Loucy (cell line): ENCODE results near the gene WDR7.

Source experiments
- H2AFZ ChIP-seq: fragments of 200-600 bp; sonication (generic); 2 replicates; pipeline ENCODE4 v1.6.0; 2016; ENCODE audit warnings: antibody characterized with exemption, mild to moderate bottlenecking, low read length, moderate library complexity
- H3F3A ChIP-seq: fragments of 200-600 bp; 2 replicates; pipeline ENCODE4 v1.6.0; 2016; ENCODE audit warnings: antibody characterized with exemption, low read depth, mild to moderate bottlenecking
- H3K27me3 ChIP-seq: fragments of 200-600 bp; sonication (generic); 2 replicates; pipeline ENCODE4 v1.6.1; 2014; ENCODE audit warnings: low read length, mild to moderate bottlenecking; ENCODE audit not compliant: insufficient read depth, poor library complexity, severe bottlenecking
- H3K36me3 ChIP-seq: fragments of 200-600 bp; sonication (generic); 2 replicates; pipeline ENCODE4 v1.6.1; 2016; ENCODE audit warnings: low read length; ENCODE audit not compliant: insufficient read depth
- H3K4me1 ChIP-seq: fragments of 200-600 bp; sonication (generic); 2 replicates; pipeline ENCODE4 v1.5.1; 2014; ENCODE audit warnings: low read length, mild to moderate bottlenecking; ENCODE audit not compliant: insufficient read depth, poor library complexity, severe bottlenecking
- H3K4me2 ChIP-seq: fragments of 200-600 bp; sonication (generic); 2 replicates; pipeline ENCODE4 v1.6.0; 2014; ENCODE audit warnings: antibody characterized with exemption, low read length, low read depth, mild to moderate bottlenecking; ENCODE audit not compliant: poor library complexity, severe bottlenecking
- H3K4me3 ChIP-seq: fragments of 200-600 bp; sonication (generic); 2 replicates; pipeline ENCODE4 v1.5.1; 2014; ENCODE audit warnings: low read length, mild to moderate bottlenecking, mixed read lengths; ENCODE audit not compliant: poor library complexity, severe bottlenecking
- H3K79me2 ChIP-seq: fragments of 200-600 bp; sonication (generic); 2 replicates; pipeline ENCODE4 v1.6.1; 2014; ENCODE audit warnings: low read length; ENCODE audit not compliant: insufficient read depth
- H3K9ac ChIP-seq: fragments of 200-600 bp; sonication (generic); 2 replicates; pipeline ENCODE4 v1.6.0; 2014; ENCODE audit warnings: mild to moderate bottlenecking, low read depth, low read length, moderate library complexity; ENCODE audit not compliant: poor library complexity, severe bottlenecking
- H3K9me2 ChIP-seq: fragments of 200-600 bp; sonication (generic); replicated peaks from 2 replicates; pipeline ENCODE4 v1.6.1; 2016; ENCODE audit warnings: low read depth, low read length, mixed read lengths
- H3K9me3 ChIP-seq: fragments of 200-600 bp; sonication (generic); 2 replicates; pipeline ENCODE4 v1.6.1; 2014; ENCODE audit warnings: mild to moderate bottlenecking, antibody characterized with exemption, low read length, low read depth; ENCODE audit not compliant: insufficient read depth
- H4K20me1 ChIP-seq: fragments of 200-600 bp; sonication (generic); 2 replicates; pipeline ENCODE4 v1.6.0; 2014; ENCODE audit warnings: antibody characterized with exemption, low read length, mild to moderate bottlenecking; ENCODE audit not compliant: insufficient read depth, poor library complexity, severe bottlenecking
- EZH2phosphoT487 ChIP-seq: fragments of 200-600 bp; IDR thresholded peaks from 2 replicates; pipeline ENCODE4 v1.6.1; 2018; ENCODE audit warnings: antibody characterized with exemption, mild to moderate bottlenecking, moderate library complexity, borderline replicate concordance
- TF ChIP-seq, protein P1 (sequence below): fragments of 200-600 bp; sonication (generic); conservative IDR thresholded peaks from 2 replicates; pipeline ENCODE4 v1.5.1; 2014; ENCODE audit warnings: mild to moderate bottlenecking, antibody characterized with exemption, low read length

WDR7 gene

DNA sequence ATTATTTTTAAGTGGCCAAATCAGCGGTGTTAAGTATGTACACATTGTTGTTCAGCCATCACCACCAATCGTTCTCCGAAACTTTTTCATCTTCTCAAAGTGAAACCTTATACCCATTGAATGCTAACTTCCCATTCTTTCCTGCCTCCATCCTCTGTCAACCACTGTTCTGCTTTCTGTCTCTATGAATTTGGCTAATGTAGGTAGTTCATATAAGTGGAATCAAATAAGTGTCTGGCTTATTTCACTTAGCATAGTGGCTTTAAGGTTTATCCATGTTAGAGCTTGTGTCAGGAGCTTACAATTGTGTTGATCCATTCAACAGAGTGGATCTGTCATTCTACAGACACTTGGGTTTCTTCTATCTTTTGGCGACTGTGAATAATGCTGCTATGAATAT lies 192.1 kb downstream of the WDR7 start:
- H4K20me1 ChIP-seq = no peaks in the 10 kb centered on the region
- H3F3A ChIP-seq = no peaks in the 10 kb centered on the region
- no peak overlapping the region for H3K9ac ChIP-seq
- no peaks in the 10 kb centered on the region for H3K36me3 ChIP-seq
- H3K4me1 ChIP-seq = no peaks in the 10 kb centered on the region
- TF ChIP-seq EZH2phosphoT487 = no peak
- TF ChIP-seq, protein P1, sequence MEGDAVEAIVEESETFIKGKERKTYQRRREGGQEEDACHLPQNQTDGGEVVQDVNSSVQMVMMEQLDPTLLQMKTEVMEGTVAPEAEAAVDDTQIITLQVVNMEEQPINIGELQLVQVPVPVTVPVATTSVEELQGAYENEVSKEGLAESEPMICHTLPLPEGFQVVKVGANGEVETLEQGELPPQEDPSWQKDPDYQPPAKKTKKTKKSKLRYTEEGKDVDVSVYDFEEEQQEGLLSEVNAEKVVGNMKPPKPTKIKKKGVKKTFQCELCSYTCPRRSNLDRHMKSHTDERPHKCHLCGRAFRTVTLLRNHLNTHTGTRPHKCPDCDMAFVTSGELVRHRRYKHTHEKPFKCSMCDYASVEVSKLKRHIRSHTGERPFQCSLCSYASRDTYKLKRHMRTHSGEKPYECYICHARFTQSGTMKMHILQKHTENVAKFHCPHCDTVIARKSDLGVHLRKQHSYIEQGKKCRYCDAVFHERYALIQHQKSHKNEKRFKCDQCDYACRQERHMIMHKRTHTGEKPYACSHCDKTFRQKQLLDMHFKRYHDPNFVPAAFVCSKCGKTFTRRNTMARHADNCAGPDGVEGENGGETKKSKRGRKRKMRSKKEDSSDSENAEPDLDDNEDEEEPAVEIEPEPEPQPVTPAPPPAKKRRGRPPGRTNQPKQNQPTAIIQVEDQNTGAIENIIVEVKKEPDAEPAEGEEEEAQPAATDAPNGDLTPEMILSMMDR = no peak
- no peak overlapping the region for H3K4me2 ChIP-seq
- no peak overlapping the region for H3K4me3 ChIP-seq
- H2AFZ ChIP-seq = no peak overlapping the region
- H3K79me2 ChIP-seq = no peaks in the 10 kb centered on the region
- no peaks in the 10 kb centered on the region for H3K9me2 ChIP-seq
- H3K9me3 ChIP-seq = no peaks in the 10 kb centered on the region
- H3K27me3 ChIP-seq = no peaks in the 10 kb centered on the region

DNA sequence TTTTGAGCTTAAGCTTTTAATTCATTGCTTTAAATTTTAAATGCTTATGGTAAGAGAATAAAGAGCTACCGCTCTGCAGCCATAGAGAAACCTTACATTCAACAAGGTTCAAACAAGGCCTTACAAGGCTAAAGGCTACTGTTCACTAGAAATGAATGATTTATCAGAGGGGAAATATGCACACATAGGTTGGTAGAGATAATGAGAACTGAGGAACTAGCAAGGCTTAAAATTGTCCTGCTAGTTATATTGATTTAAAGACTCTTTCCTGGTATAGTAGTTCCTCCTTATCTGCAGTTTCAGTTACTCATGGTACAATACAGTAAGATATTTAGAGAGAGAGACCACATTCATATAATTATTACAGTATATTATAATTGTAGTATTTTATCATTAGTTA lies 193.4 kb downstream of the WDR7 start:
- H3K9ac ChIP-seq = no peak overlapping the region
- no peak overlapping the region for H2AFZ ChIP-seq
- H3K27me3 ChIP-seq = no peaks in the 10 kb centered on the region
- H3K9me2 ChIP-seq = no peaks in the 10 kb centered on the region
- H3K36me3 ChIP-seq = no peaks in the 10 kb centered on the region
- H4K20me1 ChIP-seq = no peaks in the 10 kb centered on the region
- H3K4me2 ChIP-seq = no peak overlapping the region
- H3F3A ChIP-seq = no peaks in the 10 kb centered on the region
- H3K4me1 ChIP-seq = no peaks in the 10 kb centered on the region
- TF ChIP-seq, protein P1 = no peak
- TF ChIP-seq EZH2phosphoT487 = no peak
- H3K79me2 ChIP-seq = no peaks in the 10 kb centered on the region
- H3K4me3 ChIP-seq = no peak overlapping the region
- H3K9me3 ChIP-seq = no peaks in the 10 kb centered on the region; the same call in 1 of the 2 replicates

DNA sequence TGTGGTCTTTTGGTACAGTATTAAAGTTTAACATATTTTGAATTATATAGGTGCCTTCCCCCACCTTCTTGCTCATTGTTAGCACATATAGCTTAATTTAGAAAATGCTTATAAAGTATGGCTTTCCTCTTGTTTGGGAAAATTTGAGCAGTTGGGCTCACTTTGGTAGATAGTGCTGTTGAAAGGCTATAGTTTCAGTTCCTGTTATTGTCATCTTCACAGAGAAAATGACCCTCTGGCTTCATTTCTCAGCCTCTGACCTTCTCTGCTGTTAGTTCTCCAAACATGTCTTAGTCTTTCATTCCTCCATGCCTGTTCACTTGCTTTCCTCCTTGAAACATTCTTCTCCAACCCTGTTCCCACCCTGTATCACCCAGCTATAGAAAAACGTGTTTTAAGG lies 200.6 kb downstream of the WDR7 start:
- Histone ChIP-seq H3K9me3 (no peaks in the 10 kb centered on the region; the same call in 1 of the 2 replicates), H2AFZ (no peak overlapping the region), H3K79me2 (no peaks in the 10 kb centered on the region), H3K27me3 (no peaks in the 10 kb centered on the region), H3K4me1 (no peaks in the 10 kb centered on the region), H4K20me1 (no peaks in the 10 kb centered on the region), H3K36me3 (no peaks in the 10 kb centered on the region), H3F3A (no peaks in the 10 kb centered on the region), H3K4me3 (no peak overlapping the region), H3K9ac (no peak overlapping the region), H3K4me2 (no peak overlapping the region), H3K9me2 (no peaks in the 10 kb centered on the region)
- TF ChIP-seq EZH2phosphoT487 = no peak
- TF ChIP-seq, protein P1 = no peak
